Upper lobe of right lung (tissue), 1 donor: ENCODE measurements around the gene GALM. TPM values are rescaled to one million over a fixed set of nuclear protein-coding genes. Genes with fewer than 3 reads are reported as not detected.

Source experiments
- ATAC-seq: fragments of 200-7000 bp; cut with Tn5 transposase; one replicate; pipeline ENCODE4 v1.9.1; 2020; ENCODE audit warnings: mild to moderate bottlenecking, moderate library complexity
- DNase-seq: peaks from one replicate; pipeline ENCODE4 v3.0.0-alpha.2; 2020
- H3K27ac ChIP-seq: fragments of 200-600 bp; one replicate; pipeline ENCODE4 v1.8.0; 2022
- H3K27me3 ChIP-seq: fragments of 200-600 bp; one replicate; pipeline ENCODE4 v1.8.0; 2022; ENCODE audit warnings: mild to moderate bottlenecking
- H3K36me3 ChIP-seq: fragments of 200-600 bp; one replicate; pipeline ENCODE4 v1.8.0; 2022
- H3K4me1 ChIP-seq: fragments of 200-600 bp; one replicate; pipeline ENCODE4 v1.8.0; 2022
- H3K4me3 ChIP-seq: fragments of 200-600 bp; one replicate; pipeline ENCODE4 v1.8.0; 2022; ENCODE audit warnings: mild to moderate bottlenecking
- H3K9me3 ChIP-seq: fragments of 200-600 bp; one replicate; pipeline ENCODE4 v1.8.0; 2022
- CTCF ChIP-seq: fragments of 200-600 bp; IDR thresholded peaks from one replicate; pipeline ENCODE4 v1.8.0; 2022; ENCODE audit warnings: antibody characterized with exemption
- intact Hi-C: fragments of 100-400 bp; cut with DNase I; formaldehyde crosslinking; loops from one replicate; pipeline ENCODE4 v1.11.0; 2022
- total RNA-seq: library from RNA; stranded (reverse); fragmentation: NEBNext Ultra II Directional; extraction: Animal tissue kit (Norgen Biotek cat#: 25700); gene quantifications from one replicate; pipeline ENCODE4 v1.2.1, GENCODE V29; 2021
- donor health status: DM: no; HTN: yes; CAD: no; lungs with severe emphysema.

The GALM gene
- total RNA-seq, 1 donor from 2014 or later: 14.7 TPM

DNA sequence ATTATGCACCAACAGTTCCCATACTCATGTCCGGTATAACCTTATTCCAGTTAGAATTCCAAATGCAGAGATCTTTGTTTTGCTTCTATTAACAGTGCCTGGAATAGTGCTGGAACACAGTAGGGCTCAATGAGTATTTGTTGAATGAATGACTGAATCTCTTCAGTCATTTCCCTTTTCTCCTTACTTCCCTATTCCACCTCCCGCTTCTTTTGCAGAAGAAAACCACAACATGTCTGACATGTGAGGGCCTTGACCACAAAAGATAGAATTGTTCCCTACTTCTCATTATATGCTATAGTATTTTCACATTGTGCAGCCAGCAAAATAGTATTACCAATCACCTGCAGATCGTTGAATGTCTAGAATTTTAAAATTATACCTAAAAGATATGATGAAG is 43.7 kb upstream of the GALM start:
- ATAC-seq: peak; percentile 83
- Histone ChIP-seq H3K4me3 (no peak overlapping the region), H3K27me3 (no peaks in the 10 kb centered on the region), H3K9me3 (no peaks in the 10 kb centered on the region), H3K36me3 (no peaks in the 10 kb centered on the region), H3K4me1 (peaks cover 11% of the 10 kb centered on the region), H3K27ac (no peak overlapping the region)
- intact Hi-C loops: no loop called here
- no peak for TF ChIP-seq CTCF
- no peak for DNase-seq

- no peak for TF ChIP-seq CTCF
- no peaks in the 10 kb centered on the region for H3K9me3 ChIP-seq
- H3K36me3 ChIP-seq: no peaks in the 10 kb centered on the region
- H3K4me3 ChIP-seq: no peak overlapping the region
- ATAC-seq (no peak), DNase-seq (no peak)
- H3K27ac ChIP-seq: no peak overlapping the region
- intact Hi-C loops: no loop called here
- no peaks in the 10 kb centered on the region for H3K27me3 ChIP-seq
- no peaks in the 10 kb centered on the region for H3K4me1 ChIP-seq
These were observed 39.4 kb upstream of the GALM start for GRCh38 chr2:38626326-38627035.

- TF ChIP-seq CTCF: no peak
- no peak overlapping the region for H3K27ac ChIP-seq
These were observed 38.5 kb upstream of the GALM start for GRCh38 chr2:38627391-38627790.

DNA sequence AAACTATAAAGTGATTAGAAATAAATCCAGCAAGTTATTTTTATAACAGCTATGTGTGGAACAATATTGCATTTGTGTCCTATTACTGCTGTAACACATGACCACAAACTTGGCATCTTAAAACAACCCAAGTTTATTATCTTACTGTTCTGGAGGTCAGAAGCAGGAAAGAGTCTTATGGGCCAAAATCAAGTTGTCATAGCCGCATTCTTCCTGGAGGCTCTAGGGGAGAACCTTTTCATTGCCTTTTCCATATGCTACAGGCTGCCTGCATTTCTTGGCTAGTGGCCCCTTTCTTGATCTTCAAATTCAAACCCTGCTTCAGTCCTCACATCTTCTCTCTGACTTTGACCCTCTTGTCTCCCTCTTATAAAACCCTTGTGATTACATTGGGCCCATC is 36.2 kb upstream of the GALM start:
- ATAC-seq (no peak), DNase-seq (no peak)
- Histone ChIP-seq H3K27ac (no peak overlapping the region), H3K36me3 (no peaks in the 10 kb centered on the region), H3K27me3 (no peaks in the 10 kb centered on the region), H3K4me1 (no peaks in the 10 kb centered on the region), H3K4me3 (no peak overlapping the region), H3K9me3 (no peaks in the 10 kb centered on the region)
- intact Hi-C loops: no loop called here
- no peak for TF ChIP-seq CTCF

More at GRCh38 chr2:38627391-38627790, 38.5 kb upstream of the GALM start:
- Histone ChIP-seq H3K4me3 (no peak overlapping the region), H3K4me1 (no peaks in the 10 kb centered on the region), H3K36me3 (no peaks in the 10 kb centered on the region), H3K27me3 (no peaks in the 10 kb centered on the region), H3K9me3 (no peaks in the 10 kb centered on the region)
- DNase-seq: no peak
- intact Hi-C loops: no loop called here
- ATAC-seq: no peak

DNA sequence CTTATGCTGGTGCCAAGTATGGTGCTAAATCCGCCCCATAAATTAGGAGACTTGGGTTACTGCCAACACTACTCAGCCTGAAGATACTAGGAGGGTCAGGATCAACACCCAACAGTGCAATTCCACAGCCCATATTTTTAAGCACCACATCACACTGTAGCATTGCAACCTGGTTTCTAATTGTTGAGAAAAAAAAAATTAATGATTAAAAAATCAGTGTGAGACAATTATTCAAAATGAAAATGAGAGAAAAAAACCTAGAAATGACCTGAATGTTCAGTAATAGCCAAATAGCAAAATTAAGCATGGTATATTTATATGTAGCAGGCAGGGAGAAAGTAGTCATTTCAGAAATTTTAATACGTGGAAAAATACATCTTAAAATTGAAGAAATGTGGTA is 33.9 kb upstream of the GALM start:
- no peak for DNase-seq
- Histone ChIP-seq H3K4me3 (no peak overlapping the region), H3K36me3 (no peaks in the 10 kb centered on the region), H3K27ac (no peak overlapping the region), H3K27me3 (no peaks in the 10 kb centered on the region), H3K9me3 (no peaks in the 10 kb centered on the region), H3K4me1 (no peaks in the 10 kb centered on the region)
- no peak for TF ChIP-seq CTCF
- ATAC-seq: no peak
- intact Hi-C loops: no loop called here

DNA sequence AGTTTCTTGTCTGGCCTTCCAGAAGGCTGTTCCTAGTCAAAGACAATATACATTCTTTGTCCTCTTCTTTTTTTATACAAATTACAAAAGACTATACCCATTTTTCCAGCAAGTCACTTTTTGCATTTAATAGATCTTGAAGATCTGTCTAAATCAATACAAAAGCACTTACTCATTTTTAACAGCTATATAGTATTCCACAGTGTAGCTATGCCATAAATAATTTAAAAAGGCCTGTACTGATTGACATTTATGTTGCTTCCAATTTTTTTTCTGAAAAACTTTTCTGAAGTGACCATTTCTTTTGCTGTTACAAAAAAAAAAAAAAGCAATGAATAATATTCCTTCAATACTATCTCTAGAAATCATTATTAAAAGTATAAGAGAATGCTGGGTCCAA is 32.9 kb upstream of the GALM start:
- Histone ChIP-seq H3K27me3 (no peaks in the 10 kb centered on the region), H3K9me3 (no peaks in the 10 kb centered on the region), H3K36me3 (no peaks in the 10 kb centered on the region), H3K4me1 (no peaks in the 10 kb centered on the region), H3K27ac (no peak overlapping the region), H3K4me3 (no peak overlapping the region)
- intact Hi-C loops: no loop called here
- TF ChIP-seq CTCF: no peak
- DNase-seq (no peak), ATAC-seq (no peak)
